Stomach (tissue), 4 donors: ENCODE measurements around the gene CP.

ENCODE experiments used
- CTCF ChIP-seq, 7 experiments: fragments of 450-650 bp in 4 of 7; fragments of 200-600 bp in 3 of 7; sonication (generic) in 3 of 7; IDR thresholded peaks; one replicate each; pipeline ENCODE4 v1.5.1; 2016 to 2019; ENCODE audit warnings: antibody characterized with exemption in 7 of 7, control low read depth in 2 of 7, mild to moderate bottlenecking in 1 of 7
- EP300 ChIP-seq: sonication (generic); formaldehyde crosslinking; IDR thresholded peaks from one replicate; pipeline ENCODE4 v1.6.1; 2017; ENCODE audit warnings: antibody characterized with exemption
- POLR2A ChIP-seq, 4 donors: fragments of 450-650 bp; IDR thresholded peaks; one replicate each; pipeline ENCODE4 v1.6.1; 2016; ENCODE audit warnings: antibody characterized with exemption in 4 of 4, control low read depth in 2 of 4, mild to moderate bottlenecking in 1 of 4, moderate library complexity in 1 of 4
- POLR2AphosphoS5 ChIP-seq, 3 donors: sonication (generic); formaldehyde crosslinking; IDR thresholded peaks; one replicate each; pipeline ENCODE4 v1.6.1; 2016; ENCODE audit warnings: antibody characterized with exemption in 3 of 3

GRCh38 chr3:149226776-149227175, 5.1 kb upstream of the CP start:
- TF ChIP-seq CTCF (IDR thresholded peaks at IDR 0.05) (no peak), POLR2AphosphoS5 (IDR thresholded peaks at IDR 0.05) (no peak), EP300 (no peak), POLR2A (IDR thresholded peaks at IDR 0.05) (no peak)
